H9 (cell line): ENCODE measurements around the gene TKTL1. TPM values are rescaled to one million over a fixed set of nuclear protein-coding genes. Genes with fewer than 3 reads are reported as not detected.
"Not testable (repeated sequence)": the region's sequence is repeated elsewhere in the genome, so short reads cannot be mapped to it uniquely, and the experiment has no call there.

Experiments
- DNase-seq: peaks from one replicate; pipeline ENCODE4 v3.0.0-alpha.2; 2017
- H2AFZ ChIP-seq: one replicate; pipeline ENCODE4 v1.6.1; 2013; ENCODE audit warnings: mild to moderate bottlenecking, low read length, control low read depth, moderate library complexity
- H2AK5ac ChIP-seq: 2 replicates; pipeline ENCODE4 v1.6.1; 2013; ENCODE audit warnings: low read length, control low read depth, mixed read lengths; ENCODE audit not compliant: insufficient read length
- H2BK120ac ChIP-seq: one replicate; pipeline ENCODE4 v1.6.1; 2013; ENCODE audit warnings: low read depth, mild to moderate bottlenecking, low read length, control low read depth, inconsistent platforms; ENCODE audit not compliant: poor library complexity, severe bottlenecking
- H2BK12ac ChIP-seq: 2 replicates; pipeline ENCODE4 v1.6.1; 2013; ENCODE audit warnings: low read length, control low read depth, mixed read lengths, low read depth; ENCODE audit not compliant: insufficient read length
- H2BK15ac ChIP-seq: 2 replicates; pipeline ENCODE4 v1.6.1; 2013; ENCODE audit warnings: low read depth, low read length, control low read depth
- H2BK20ac ChIP-seq: one replicate; pipeline ENCODE4 v1.6.1; 2013; ENCODE audit warnings: low read depth, mild to moderate bottlenecking, low read length, control low read depth, inconsistent platforms; ENCODE audit not compliant: poor library complexity, severe bottlenecking
- H2BK5ac ChIP-seq: 2 replicates; pipeline ENCODE4 v1.6.1; 2013; ENCODE audit warnings: low read length, control low read depth, mixed read lengths; ENCODE audit not compliant: insufficient read length
- H3K14ac ChIP-seq: 2 replicates; pipeline ENCODE4 v1.6.1; 2013; ENCODE audit warnings: low read length, control low read depth; ENCODE audit not compliant: insufficient read depth
- H3K18ac ChIP-seq: 2 replicates; pipeline ENCODE4 v1.6.1; 2013; ENCODE audit warnings: low read depth, mild to moderate bottlenecking, mixed read lengths, low read length, control low read depth; ENCODE audit not compliant: insufficient read length
- H3K23ac ChIP-seq: 2 replicates; pipeline ENCODE4 v1.6.1; 2013; ENCODE audit warnings: low read length, control low read depth, mixed read lengths, low read depth; ENCODE audit not compliant: insufficient read length
- H3K23me2 ChIP-seq: 2 replicates; pipeline ENCODE4 v1.6.1; 2013; ENCODE audit warnings: low read depth, mild to moderate bottlenecking, mixed read lengths, low read length, control low read depth; ENCODE audit not compliant: insufficient read length, poor library complexity, severe bottlenecking
- H3K27ac ChIP-seq: 2 replicates; pipeline ENCODE4 v1.5.1; 2013; ENCODE audit warnings: low read length, control low read depth, mixed read lengths, low read depth; ENCODE audit not compliant: insufficient read length
- H3K27me3 ChIP-seq: 2 replicates; pipeline ENCODE4 v1.6.1; 2013; ENCODE audit warnings: low read length, control low read depth, inconsistent platforms; ENCODE audit not compliant: insufficient read depth
- H3K4ac ChIP-seq: 2 replicates; pipeline ENCODE4 v1.6.1; 2013; ENCODE audit warnings: low read depth, mild to moderate bottlenecking, control low read depth, inconsistent platforms, low read length, moderate library complexity
- H3K4me1 ChIP-seq: 2 replicates; pipeline ENCODE4 v1.6.1; 2013; ENCODE audit warnings: low read length, control low read depth, inconsistent platforms; ENCODE audit not compliant: insufficient read depth
- H3K4me2 ChIP-seq: 2 replicates; pipeline ENCODE4 v1.6.1; 2013; ENCODE audit warnings: low read length, control low read depth, mixed read lengths; ENCODE audit not compliant: insufficient read length, insufficient read depth
- H3K56ac ChIP-seq: 2 replicates; pipeline ENCODE4 v1.6.1; 2013; ENCODE audit warnings: low read depth, mild to moderate bottlenecking, mixed read lengths, low read length, control low read depth; ENCODE audit not compliant: insufficient read length
- H3K79me1 ChIP-seq: 2 replicates; pipeline ENCODE4 v1.6.1; 2013; ENCODE audit warnings: low read depth, mild to moderate bottlenecking, moderate library complexity, low read length, control low read depth, inconsistent platforms; ENCODE audit not compliant: insufficient read depth, poor library complexity, severe bottlenecking
- H3K79me2 ChIP-seq: 2 replicates; pipeline ENCODE4 v1.6.1; 2013; ENCODE audit warnings: low read length, control low read depth, inconsistent platforms; ENCODE audit not compliant: insufficient read depth
- H3K9ac ChIP-seq: 2 replicates; pipeline ENCODE4 v1.6.1; 2013; ENCODE audit warnings: low read length, control low read depth, mixed read lengths; ENCODE audit not compliant: insufficient read length; ENCODE audit errors: extremely low read depth
- H3K9me3 ChIP-seq: one replicate; pipeline ENCODE4 v1.6.1; 2013; ENCODE audit warnings: low read depth, low read length, inconsistent platforms; ENCODE audit not compliant: control insufficient read depth
- H3T11ph ChIP-seq: one replicate; pipeline ENCODE4 v1.6.1; 2013; ENCODE audit warnings: mild to moderate bottlenecking, low read length, control low read depth, inconsistent platforms
- H4K20me1 ChIP-seq: one replicate; pipeline ENCODE4 v1.6.1; 2013; ENCODE audit not compliant: control insufficient read depth, insufficient read length, insufficient read depth
- H4K5ac ChIP-seq: 2 replicates; pipeline ENCODE4 v1.6.1; 2013; ENCODE audit warnings: low read depth, mild to moderate bottlenecking, mixed read lengths, low read length, control low read depth; ENCODE audit not compliant: insufficient read length
- H4K8ac ChIP-seq: replicated peaks from 2 replicates; pipeline ENCODE4 v1.6.1; 2013; ENCODE audit warnings: low read length, control low read depth, mixed read lengths, low read depth; ENCODE audit not compliant: insufficient read length
- H4K91ac ChIP-seq: 2 replicates; pipeline ENCODE4 v1.6.1; 2013; ENCODE audit warnings: low read depth, mild to moderate bottlenecking, moderate library complexity, mixed read lengths, low read length, control low read depth; ENCODE audit not compliant: insufficient read length
- H3K27ac Mint-ChIP-seq, 3 experiments: 2 replicates in 2 of 3; 3 replicates in 1 of 3; pipeline ENCODE4 v1.8.0; 2020 to 2021; ENCODE audit warnings: mixed read lengths in 3 of 3, mild to moderate bottlenecking in 1 of 3, moderate library complexity in 1 of 3
- H3K27me3 Mint-ChIP-seq: 2 replicates; pipeline ENCODE4 v1.8.0; 2021; ENCODE audit warnings: low read depth, mild to moderate bottlenecking, moderate library complexity, mixed read lengths
- H3K36me3 Mint-ChIP-seq, 3 experiments: 2 replicates in 2 of 3; 3 replicates in 1 of 3; pipeline ENCODE4 v1.8.0; 2020 to 2021; ENCODE audit warnings: low read depth in 3 of 3, mixed read lengths in 3 of 3; ENCODE audit not compliant: insufficient read depth in 1 of 3
- H3K4me1 Mint-ChIP-seq, 2 experiments: 2 replicates each; pipeline ENCODE4 v1.8.0; 2020; ENCODE audit warnings: mixed read lengths in 2 of 2
- H3K4me3 Mint-ChIP-seq, 2 experiments: 2 replicates in 1 of 2; 3 replicates in 1 of 2; pipeline ENCODE4 v1.8.0; 2020 to 2021; ENCODE audit warnings: mild to moderate bottlenecking in 2 of 2, mixed read lengths in 2 of 2, moderate library complexity in 1 of 2
- H3K9me3 Mint-ChIP-seq, 2 experiments: 2 replicates in 1 of 2; 3 replicates in 1 of 2; pipeline ENCODE4 v1.8.0; 2020; ENCODE audit warnings: mild to moderate bottlenecking in 2 of 2, mixed read lengths in 2 of 2, moderate library complexity in 1 of 2
- CTCF ChIP-seq: fragments of 200-600 bp; sonication (generic); conservative IDR thresholded peaks from 3 replicates; pipeline ENCODE4 v1.8.0; 2021; ENCODE audit warnings: antibody characterized with exemption, mild to moderate bottlenecking
- WGBS: extraction: QIAGEN DNeasy Blood & Tissue Kit; methylation state at CpG from one replicate; pipeline ENCODE4 v1.1.7; 2013; ENCODE audit warnings: missing lambda C conversion rate, low lambda C conversion rate, mixed read lengths; ENCODE audit not compliant: insufficient read length; ENCODE audit errors: extremely low coverage; 5-methylcytosine and 5-hydroxymethylcytosine counted together
- long read RNA-seq: library from polyadenylated mRNA; unstranded; transcript quantifications from one replicate; pipeline ENCODE4 v2.0.0, GENCODE V29; 2020
- total RNA-seq: library from RNA; stranded (reverse); gene quantifications from 2 replicates; pipeline ENCODE4 v1.2.1, GENCODE V29; 2021

TKTL1 gene
- not detected in 2 replicates for total RNA-seq
- long read RNA-seq: 0 reads

- Histone ChIP-seq H4K20me1 (no peaks in the 10 kb centered on the region), H3K56ac (no peak within 1 kb of the TSS), H3K14ac (no peak within 1 kb of the TSS), H4K8ac (no peak within 1 kb of the TSS), H3K4me1 (no peaks in the 10 kb centered on the region), H3K18ac (no peak within 1 kb of the TSS), H3K79me1 (no peaks in the 10 kb centered on the region), H3K4ac (no peak within 1 kb of the TSS), H3K27ac (no peak within 1 kb of the TSS), H3K23me2 (no peaks in the 10 kb centered on the region), H3K27me3 (no peaks in the 10 kb centered on the region), H2BK20ac (no peak within 1 kb of the TSS), H2BK5ac (no peak within 1 kb of the TSS), H2BK12ac (no peak within 1 kb of the TSS), H2AK5ac (no peak within 1 kb of the TSS), H4K5ac (no peak within 1 kb of the TSS), H2AFZ (no peak within 1 kb of the TSS), H3K9ac (no peak within 1 kb of the TSS), H4K91ac (no peak within 1 kb of the TSS), H3K79me2 (no peaks in the 10 kb centered on the region), H2BK120ac (no peak within 1 kb of the TSS), H3K9me3 (peaks cover 6% of the 10 kb centered on the region), H2BK15ac (no peak within 1 kb of the TSS), H3K4me2 (no peak within 1 kb of the TSS), H3T11ph (no peak within 1 kb of the TSS), H3K23ac (no peak within 1 kb of the TSS)
- WGBS: no CpG with 5 or more reads among the region's 37 CpGs
- Mint-ChIP-seq H3K36me3 (peaks cover 4 to 7% (median 5%) of the 10 kb centered on the region in 3 experiments; a peak in 6 of 7 replicates), H3K4me1 (0 out of 4 replicates have a peak, but pooled peaks cover 0 to 2% of the 10 kb centered on the region in 2 experiments), H3K27ac (no peak within 1 kb of the TSS; a peak in 1 of 7 replicates), H3K4me3 (peak within 1 kb of the TSS in 1 of 2 experiments; percentile 50; a peak in 2 of 5 replicates), H3K27me3 (no peaks in the 10 kb centered on the region; the same call in none of the 2 replicates), H3K9me3 (peaks cover 42 to 57% of the 10 kb centered on the region in 2 experiments)
- DNase-seq: no peak
- TF ChIP-seq CTCF: no peak
These were observed at the start of gene TKTL1 for GRCh38 chrX:154295664-154296310. TSS of gene TKTL1 (plus strand) at chrX:154295795. CDS start at chrX:154295860, 65 bp downstream.

GRCh38 chrX:154247377-154248045 lies 48.1 kb upstream of the TKTL1 start:
- not testable (repeated sequence) for H4K91ac ChIP-seq, H3K4me2 ChIP-seq, H3K27ac Mint-ChIP-seq, H2BK20ac ChIP-seq, DNase-seq, H3K4ac ChIP-seq, H2BK5ac ChIP-seq, H3K23me2 ChIP-seq, H2BK12ac ChIP-seq, H3K27me3 ChIP-seq, H3K56ac ChIP-seq, H3K27me3 Mint-ChIP-seq, H3K4me3 Mint-ChIP-seq, H2AFZ ChIP-seq, H4K20me1 ChIP-seq, H3K9ac ChIP-seq, H3K14ac ChIP-seq, H2BK15ac ChIP-seq, H3K79me2 ChIP-seq, H3K79me1 ChIP-seq, H3K9me3 Mint-ChIP-seq, H3K27ac ChIP-seq, H2AK5ac ChIP-seq, H4K5ac ChIP-seq, H3K4me1 ChIP-seq, H3T11ph ChIP-seq, H3K18ac ChIP-seq, H2BK120ac ChIP-seq, H4K8ac ChIP-seq, H3K23ac ChIP-seq, H3K36me3 Mint-ChIP-seq, H3K4me1 Mint-ChIP-seq, H3K9me3 ChIP-seq
- WGBS: no CpG with 5 or more reads among the region's 17 CpGs
